HepG2 (cell line): ENCODE data around the gene AGAP3. TPM values are rescaled to one million over a fixed set of nuclear protein-coding genes. Genes with fewer than 3 reads are reported as not detected.
A peak's percentile ranks its signal among the peaks of the same experiment; 100 is the strongest.

ENCODE experiments used
- JUNB ChIP-seq: sonication (generic); formaldehyde crosslinking; IDR thresholded peaks from 2 replicates; pipeline ENCODE4 v1.8.0; 2022; ENCODE audit warnings: missing genetic modification reagents, mild to moderate bottlenecking, borderline replicate concordance
- NCOA1 ChIP-seq: sonication (generic); formaldehyde crosslinking; IDR thresholded peaks from 2 replicates; pipeline ENCODE4 v1.9.0; 2021; ENCODE audit warnings: missing genetic modification reagents
- NFYC ChIP-seq: IDR thresholded peaks from 2 replicates; pipeline ENCODE4 v1.6.1; 2016; ENCODE audit warnings: missing genetic modification reagents, missing compliant biosample characterization
- REPIN1 ChIP-seq: sonication (generic); formaldehyde crosslinking; IDR thresholded peaks from 2 replicates; pipeline ENCODE4 v1.8.0; 2022; ENCODE audit warnings: missing genetic modification reagents, low read depth, mild to moderate bottlenecking, borderline replicate concordance
- SALL2 ChIP-seq: sonication (generic); formaldehyde crosslinking; IDR thresholded peaks from 2 replicates; pipeline ENCODE4 v1.8.1; 2023; ENCODE audit warnings: mild to moderate bottlenecking, missing genetic modification reagents, inconsistent platforms
- SIN3A ChIP-seq: IDR thresholded peaks from 2 replicates; pipeline ENCODE4 v1.6.1; 2011; ENCODE audit warnings: low read depth, mild to moderate bottlenecking, control low read depth, low read length, borderline replicate concordance
- ZBTB21 ChIP-seq: sonication (generic); formaldehyde crosslinking; IDR thresholded peaks from 2 replicates; pipeline ENCODE4 v1.4.0; 2020; ENCODE audit warnings: missing genetic modification reagents
- ZBTB7A ChIP-seq: sonication (generic); formaldehyde crosslinking; IDR thresholded peaks from 2 replicates; pipeline ENCODE4 v1.8.0; 2022; ENCODE audit warnings: mild to moderate bottlenecking, missing genetic modification reagents
- ZKSCAN1 ChIP-seq: fragments of 150-350 bp; IDR thresholded peaks from 2 replicates; pipeline ENCODE4 v1.6.1; 2014; ENCODE audit warnings: low read length
- ZNF205 ChIP-seq: IDR thresholded peaks from 2 replicates; pipeline ENCODE4 v1.6.1; 2018; ENCODE audit warnings: missing biosample characterization, missing genetic modification reagents
- ZNF547 ChIP-seq: sonication (generic); formaldehyde crosslinking; IDR thresholded peaks from 2 replicates; pipeline ENCODE4 v1.5.1; 2020; ENCODE audit warnings: mild to moderate bottlenecking, missing genetic modification reagents
- ZNF550 ChIP-seq: sonication (generic); formaldehyde crosslinking; IDR thresholded peaks from 2 replicates; pipeline ENCODE4 v1.4.0; 2020; ENCODE audit warnings: mild to moderate bottlenecking, missing genetic modification reagents, borderline replicate concordance
- ZNF629 ChIP-seq: sonication (generic); formaldehyde crosslinking; conservative IDR thresholded peaks from 2 replicates; pipeline ENCODE4 v1.5.0; 2020; ENCODE audit warnings: missing genetic modification reagents
- polyA plus RNA-seq, 8 experiments: library from polyadenylated mRNA; depleted of rRNA in 3 of 8; stranded (reverse) in 7 of 8; unstranded in 1 of 8; fragments of >200 nt; fragmentation: Illumina TruSeq in 4 of 8; extraction: Trizol in 4 of 8; gene quantifications; 2 replicates each; pipeline versions ENCODE4 v1.2.1 to v1.2.3, GENCODE V29; 2011 to 2016; ENCODE audit warnings: low read depth in 4 of 8, missing spikeins in 1 of 8, mixed read lengths in 1 of 8; ENCODE audit not compliant: insufficient read depth in 1 of 8
- total RNA-seq, 5 experiments: library from RNA; depleted of rRNA; stranded (reverse); fragments of >200 nt; fragmentation: Illumina TruSeq; extraction: Trizol; gene quantifications; 2 replicates each; pipeline ENCODE4 v1.2.3, GENCODE V29; 2016; ENCODE audit warnings: low read depth in 1 of 5
- TF ChIP-seq, protein P1 (sequence below): IDR thresholded peaks from 2 replicates; pipeline ENCODE4 v1.6.1; 2018; ENCODE audit warnings: missing genetic modification reagents
- TF ChIP-seq, protein P2 (sequence below), 2 experiments: fragments of 450-650 bp in 1 of 2; sonication (generic) in 1 of 2; formaldehyde crosslinking in 1 of 2; IDR thresholded peaks; 2 replicates each; pipeline versions ENCODE4 v1.6.1 to v1.8.0; 2016 to 2022; ENCODE audit warnings: antibody characterized with exemption in 1 of 2, mild to moderate bottlenecking in 1 of 2, missing genetic modification reagents in 1 of 2
- TF ChIP-seq, protein P3 (sequence below): sonication (generic); formaldehyde crosslinking; IDR thresholded peaks from 2 replicates; pipeline ENCODE4 v1.8.0; 2022; ENCODE audit warnings: missing genetic modification reagents, mild to moderate bottlenecking, borderline replicate concordance

The AGAP3 gene
- total and polyA plus RNA-seq, 2 of the 13 experiments (the other 11 are each of a cell fraction or from before 2014, with no cell fraction given): 31.3 to 61.4 TPM

DNA sequence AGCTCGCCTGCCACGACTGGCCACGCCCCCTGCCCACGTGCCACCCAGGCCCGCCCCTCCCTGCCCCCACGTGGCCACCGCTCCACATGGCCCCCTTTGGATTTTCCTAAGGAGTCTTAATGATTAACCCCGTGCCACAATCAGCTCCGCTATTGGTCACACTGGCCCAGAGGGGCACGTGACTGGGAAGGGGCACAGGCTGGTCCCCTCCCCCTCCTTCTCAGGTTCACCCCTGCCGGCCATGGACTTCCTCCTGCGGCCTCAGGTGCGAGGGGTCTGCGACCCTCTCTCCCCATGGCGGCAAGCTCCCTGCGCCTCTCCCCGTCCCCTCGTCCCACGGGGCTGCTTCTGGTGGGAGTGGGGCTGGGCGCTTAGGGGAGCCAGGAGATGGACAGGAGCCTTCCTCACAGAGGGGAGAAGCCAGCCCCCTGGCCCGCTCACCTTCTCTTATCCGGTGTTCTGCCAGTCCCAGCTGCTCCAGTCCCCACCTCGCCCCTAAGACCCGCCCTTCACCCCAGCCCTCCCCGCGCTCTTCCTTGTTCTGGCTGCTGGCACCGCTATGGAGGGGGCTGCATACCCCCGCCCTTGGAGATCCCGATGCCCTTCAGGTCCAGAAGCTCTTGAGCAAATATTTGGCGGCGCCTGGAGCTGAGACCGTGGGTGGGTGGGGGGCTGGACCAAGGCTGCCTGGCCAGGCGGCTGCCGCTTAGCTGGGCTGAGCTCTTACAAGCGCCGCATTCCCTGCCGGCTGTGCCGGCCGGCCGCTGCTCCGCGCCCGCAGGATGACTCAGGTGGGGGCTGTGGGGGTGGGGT is 23.7 kb upstream of the AGAP3 start (continued):
- TF ChIP-seq, protein P1, sequence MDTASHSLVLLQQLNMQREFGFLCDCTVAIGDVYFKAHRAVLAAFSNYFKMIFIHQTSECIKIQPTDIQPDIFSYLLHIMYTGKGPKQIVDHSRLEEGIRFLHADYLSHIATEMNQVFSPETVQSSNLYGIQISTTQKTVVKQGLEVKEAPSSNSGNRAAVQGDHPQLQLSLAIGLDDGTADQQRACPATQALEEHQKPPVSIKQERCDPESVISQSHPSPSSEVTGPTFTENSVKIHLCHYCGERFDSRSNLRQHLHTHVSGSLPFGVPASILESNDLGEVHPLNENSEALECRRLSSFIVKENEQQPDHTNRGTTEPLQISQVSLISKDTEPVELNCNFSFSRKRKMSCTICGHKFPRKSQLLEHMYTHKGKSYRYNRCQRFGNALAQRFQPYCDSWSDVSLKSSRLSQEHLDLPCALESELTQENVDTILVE (CRISPR knock-in tag): peak; percentile 37; the same call in 1 of the 2 replicates
- no peak for TF ChIP-seq NCOA1
- no peak; the same call in 1 of the 2 replicates for TF ChIP-seq ZNF547 (CRISPR knock-in tag)
- no peak for TF ChIP-seq JUNB
- no peak for TF ChIP-seq ZKSCAN1
- 0 out of 2 replicates have a peak, but pooled peaks have one; percentile 28 for TF ChIP-seq REPIN1 (CRISPR knock-in tag)
- TF ChIP-seq ZNF550: no peak
- TF ChIP-seq ZNF205: no peak
- TF ChIP-seq ZBTB21 (CRISPR knock-in tag): no peak
- TF ChIP-seq, protein P2, sequence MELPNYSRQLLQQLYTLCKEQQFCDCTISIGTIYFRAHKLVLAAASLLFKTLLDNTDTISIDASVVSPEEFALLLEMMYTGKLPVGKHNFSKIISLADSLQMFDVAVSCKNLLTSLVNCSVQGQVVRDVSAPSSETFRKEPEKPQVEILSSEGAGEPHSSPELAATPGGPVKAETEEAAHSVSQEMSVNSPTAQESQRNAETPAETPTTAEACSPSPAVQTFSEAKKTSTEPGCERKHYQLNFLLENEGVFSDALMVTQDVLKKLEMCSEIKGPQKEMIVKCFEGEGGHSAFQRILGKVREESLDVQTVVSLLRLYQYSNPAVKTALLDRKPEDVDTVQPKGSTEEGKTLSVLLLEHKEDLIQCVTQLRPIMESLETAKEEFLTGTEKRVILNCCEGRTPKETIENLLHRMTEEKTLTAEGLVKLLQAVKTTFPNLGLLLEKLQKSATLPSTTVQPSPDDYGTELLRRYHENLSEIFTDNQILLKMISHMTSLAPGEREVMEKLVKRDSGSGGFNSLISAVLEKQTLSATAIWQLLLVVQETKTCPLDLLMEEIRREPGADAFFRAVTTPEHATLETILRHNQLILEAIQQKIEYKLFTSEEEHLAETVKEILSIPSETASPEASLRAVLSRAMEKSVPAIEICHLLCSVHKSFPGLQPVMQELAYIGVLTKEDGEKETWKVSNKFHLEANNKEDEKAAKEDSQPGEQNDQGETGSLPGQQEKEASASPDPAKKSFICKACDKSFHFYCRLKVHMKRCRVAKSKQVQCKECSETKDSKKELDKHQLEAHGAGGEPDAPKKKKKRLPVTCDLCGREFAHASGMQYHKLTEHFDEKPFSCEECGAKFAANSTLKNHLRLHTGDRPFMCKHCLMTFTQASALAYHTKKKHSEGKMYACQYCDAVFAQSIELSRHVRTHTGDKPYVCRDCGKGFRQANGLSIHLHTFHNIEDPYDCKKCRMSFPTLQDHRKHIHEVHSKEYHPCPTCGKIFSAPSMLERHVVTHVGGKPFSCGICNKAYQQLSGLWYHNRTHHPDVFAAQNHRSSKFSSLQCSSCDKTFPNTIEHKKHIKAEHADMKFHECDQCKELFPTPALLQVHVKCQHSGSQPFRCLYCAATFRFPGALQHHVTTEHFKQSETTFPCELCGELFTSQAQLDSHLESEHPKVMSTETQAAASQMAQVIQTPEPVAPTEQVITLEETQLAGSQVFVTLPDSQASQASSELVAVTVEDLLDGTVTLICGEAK (IDR thresholded peaks at IDR 0.05): no peak
- TF ChIP-seq, protein P2 (CRISPR knock-in tag; IDR thresholded peaks at IDR 0.05): 0 out of 2 replicates have a peak, but pooled peaks have one; percentile 22
- TF ChIP-seq ZNF629 (CRISPR knock-in tag): no peak
- TF ChIP-seq SALL2 (CRISPR knock-in tag): 0 out of 2 replicates have a peak, but pooled peaks have one; percentile 55
- peak; percentile 95 for TF ChIP-seq ZBTB7A (CRISPR knock-in tag)
- TF ChIP-seq, protein P3, sequence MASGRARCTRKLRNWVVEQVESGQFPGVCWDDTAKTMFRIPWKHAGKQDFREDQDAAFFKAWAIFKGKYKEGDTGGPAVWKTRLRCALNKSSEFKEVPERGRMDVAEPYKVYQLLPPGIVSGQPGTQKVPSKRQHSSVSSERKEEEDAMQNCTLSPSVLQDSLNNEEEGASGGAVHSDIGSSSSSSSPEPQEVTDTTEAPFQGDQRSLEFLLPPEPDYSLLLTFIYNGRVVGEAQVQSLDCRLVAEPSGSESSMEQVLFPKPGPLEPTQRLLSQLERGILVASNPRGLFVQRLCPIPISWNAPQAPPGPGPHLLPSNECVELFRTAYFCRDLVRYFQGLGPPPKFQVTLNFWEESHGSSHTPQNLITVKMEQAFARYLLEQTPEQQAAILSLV: peak; percentile 62; the same call in 1 of the 2 replicates
- peak; percentile 66; the same call in 1 of the 2 replicates for TF ChIP-seq SIN3A
- TF ChIP-seq NFYC: peak; percentile 75
